PC-9 (cell line): ENCODE measurements around the gene XXYLT1. TPM values are rescaled to one million over a fixed set of nuclear protein-coding genes. Genes with fewer than 3 reads are reported as not detected.

Experiments used
- BruUV-seq: library from RNA; stranded (reverse); fragments of 400-500 nt; replicated peaks from 2 replicates; lab custom pipeline; 2021; lab: Mats Ljungman, UMichigan
- CTCF ChIA-PET: fragments of 300-600 bp; sonication (Branson Sonifier 250); formaldehyde crosslinking; loops from one replicate; lab custom pipeline; 2022; ENCODE audit warnings: antibody characterized with exemption; lab: Charles Lee
- POLR2A ChIA-PET: fragments of 300-600 bp; sonication (Branson Sonifier 250); formaldehyde crosslinking; loops from one replicate; lab custom pipeline; 2022; ENCODE audit warnings: antibody characterized with exemption; ENCODE audit not compliant: unreplicated experiment; lab: Charles Lee
- DNase-seq, 2 experiments: peaks; one replicate each; pipeline versions ENCODE4 v3.0.0 to v3.0.0-alpha.2; 2015 to 2022; ENCODE audit warnings: mixed read lengths in 1 of 2
- H2AFZ ChIP-seq: fragments of 200-600 bp; sonication (generic); 2 replicates; pipeline ENCODE4 v1.8.1; 2017; ENCODE audit warnings: antibody characterized with exemption
- H3F3A ChIP-seq: fragments of 200-600 bp; sonication (generic); 2 replicates; pipeline ENCODE4 v1.8.1; 2017; ENCODE audit warnings: antibody characterized with exemption, mild to moderate bottlenecking, low read depth; ENCODE audit not compliant: insufficient read depth
- H3K27ac ChIP-seq: fragments of 200-600 bp; sonication (generic); 2 replicates; pipeline ENCODE4 v1.6.1; 2016; ENCODE audit warnings: mixed run types
- H3K27me3 ChIP-seq: fragments of 200-600 bp; sonication (generic); 2 replicates; pipeline ENCODE4 v1.6.1; 2016; ENCODE audit warnings: low read depth, mixed run types; ENCODE audit not compliant: insufficient read depth
- H3K36me3 ChIP-seq: fragments of 200-600 bp; sonication (generic); 2 replicates; pipeline ENCODE4 v1.6.1; 2016; ENCODE audit warnings: low read depth, mixed run types
- H3K4me1 ChIP-seq: fragments of 200-600 bp; sonication (generic); replicated peaks from 2 replicates; pipeline ENCODE4 v1.6.1; 2016; ENCODE audit warnings: mixed run types; ENCODE audit not compliant: insufficient read depth
- H3K4me2 ChIP-seq: fragments of 200-600 bp; sonication (generic); 2 replicates; pipeline ENCODE4 v1.6.1; 2017; ENCODE audit warnings: mixed run types
- H3K4me3 ChIP-seq: fragments of 200-600 bp; sonication (generic); 2 replicates; pipeline ENCODE4 v1.6.1; 2016; ENCODE audit warnings: mixed run types
- H3K79me2 ChIP-seq: fragments of 200-600 bp; sonication (generic); 2 replicates; pipeline ENCODE4 v1.6.1; 2017; ENCODE audit warnings: low read depth, mixed run types
- H3K9me2 ChIP-seq: fragments of 200-600 bp; sonication (generic); 2 replicates; pipeline ENCODE4 v1.8.1; 2017; ENCODE audit warnings: mild to moderate bottlenecking; ENCODE audit not compliant: insufficient read depth
- H3K9me3 ChIP-seq: fragments of 200-600 bp; sonication (generic); 2 replicates; pipeline ENCODE4 v1.8.1; 2016; ENCODE audit warnings: low read depth; ENCODE audit not compliant: insufficient read depth
- H4K20me1 ChIP-seq: fragments of 200-600 bp; sonication (generic); 2 replicates; pipeline ENCODE4 v1.8.1; 2017; ENCODE audit not compliant: insufficient read depth
- EZH2 ChIP-seq: fragments of 200-600 bp; sonication (generic); IDR thresholded peaks from 2 replicates; pipeline ENCODE4 v1.8.0; 2017; ENCODE audit warnings: antibody characterized with exemption, low read depth
- intact Hi-C: fragments of 100-400 bp; cut with micrococcal nuclease; formaldehyde crosslinking; loops from one replicate; pipeline ENCODE4 v1.10.0; 2022; ENCODE audit not compliant: unreplicated experiment
- total RNA-seq: library from RNA; stranded (reverse); gene quantifications from 2 replicates; pipeline ENCODE4 v1.2.3, GENCODE V29; 2021
- TF ChIP-seq, protein P1 (sequence below): fragments of 200-600 bp; sonication (generic); conservative IDR thresholded peaks from 2 replicates; pipeline ENCODE4 v1.6.1; 2017; ENCODE audit warnings: mixed run types, antibody characterized with exemption, mild to moderate bottlenecking, moderate library complexity

The XXYLT1 gene
- total RNA-seq, 1 experiment from 2014 or later, result 13.3 TPM

- BruUV-seq, result no TSS peak
- intact Hi-C loops, result no loop called here
Observed at GRCh38 chr3:195075199-195075940, 195.6 kb downstream of the XXYLT1 start.

DNA sequence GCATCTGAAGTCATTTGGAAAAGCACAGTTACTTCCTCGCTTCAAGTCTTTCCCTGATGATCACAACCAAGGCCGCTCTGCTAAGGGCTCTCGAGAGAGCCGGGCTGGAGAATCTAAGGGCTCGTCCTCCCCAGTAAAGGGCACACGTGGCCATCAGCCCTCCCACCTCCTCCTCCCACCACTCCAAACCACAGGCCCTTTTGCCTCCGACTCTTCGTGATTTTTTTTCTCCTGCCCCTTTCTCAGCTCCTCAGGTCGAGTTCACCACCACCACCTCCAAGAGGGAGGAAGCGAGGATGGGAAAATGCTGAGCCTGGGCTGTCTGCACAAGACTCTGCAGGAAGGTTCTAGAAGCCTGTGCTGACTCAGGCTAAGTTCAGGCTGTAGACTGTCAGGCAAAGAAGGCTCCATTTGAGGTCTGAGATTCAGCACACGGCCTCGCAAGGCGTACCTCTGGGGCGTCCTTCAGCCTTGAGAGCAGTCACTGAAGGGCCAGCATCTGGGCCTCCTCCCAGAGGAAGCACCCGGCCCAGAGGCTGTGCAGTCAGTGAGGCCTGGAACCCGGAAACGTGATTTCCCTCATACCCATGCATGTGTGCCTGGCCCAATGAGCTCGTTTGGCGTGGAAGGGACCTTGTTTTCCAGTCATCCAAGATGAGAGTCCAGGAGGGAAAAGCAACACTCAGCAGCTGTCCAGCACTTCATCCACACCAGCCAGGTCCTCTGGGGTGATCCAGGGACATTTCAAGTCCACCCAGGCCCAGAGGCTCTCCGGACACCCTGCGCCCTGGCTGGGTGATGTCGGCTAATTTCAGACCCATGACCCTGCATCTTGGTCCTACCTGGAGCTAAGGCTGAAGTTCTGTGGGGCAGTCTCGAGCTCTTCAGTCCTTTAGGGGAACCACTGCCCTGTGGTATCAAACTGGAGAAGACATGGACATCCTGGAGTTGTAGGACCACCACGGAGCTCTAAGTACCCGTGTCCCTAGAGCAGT lies 196.8 kb downstream of the XXYLT1 start:
- Histone ChIP-seq H3K9me2 (no peaks in the 10 kb centered on the region), H3K4me1 (no peaks in the 10 kb centered on the region), H3K27ac (no peak overlapping the region), H3K36me3 (no peaks in the 10 kb centered on the region), H3K9me3 (no peaks in the 10 kb centered on the region), H3K4me2 (no peak overlapping the region), H3K4me3 (no peak overlapping the region), H3K27me3 (no peaks in the 10 kb centered on the region), H3K79me2 (no peaks in the 10 kb centered on the region), H4K20me1 (no peaks in the 10 kb centered on the region), H2AFZ (no peak overlapping the region), H3F3A (no peaks in the 10 kb centered on the region)
- CTCF ChIA-PET, result interaction anchor here (1.0 kb wide), 1 partner anchor 391 kb away, joined by 3 read pairs; no protein-coding TSS in a partner anchor
- DNase-seq, result no peak
- intact Hi-C loops, result no loop called here
- no TSS peak for BruUV-seq
- POLR2A ChIA-PET, result no interaction called here
- TF ChIP-seq EZH2, result no peak
- TF ChIP-seq, protein P1, sequence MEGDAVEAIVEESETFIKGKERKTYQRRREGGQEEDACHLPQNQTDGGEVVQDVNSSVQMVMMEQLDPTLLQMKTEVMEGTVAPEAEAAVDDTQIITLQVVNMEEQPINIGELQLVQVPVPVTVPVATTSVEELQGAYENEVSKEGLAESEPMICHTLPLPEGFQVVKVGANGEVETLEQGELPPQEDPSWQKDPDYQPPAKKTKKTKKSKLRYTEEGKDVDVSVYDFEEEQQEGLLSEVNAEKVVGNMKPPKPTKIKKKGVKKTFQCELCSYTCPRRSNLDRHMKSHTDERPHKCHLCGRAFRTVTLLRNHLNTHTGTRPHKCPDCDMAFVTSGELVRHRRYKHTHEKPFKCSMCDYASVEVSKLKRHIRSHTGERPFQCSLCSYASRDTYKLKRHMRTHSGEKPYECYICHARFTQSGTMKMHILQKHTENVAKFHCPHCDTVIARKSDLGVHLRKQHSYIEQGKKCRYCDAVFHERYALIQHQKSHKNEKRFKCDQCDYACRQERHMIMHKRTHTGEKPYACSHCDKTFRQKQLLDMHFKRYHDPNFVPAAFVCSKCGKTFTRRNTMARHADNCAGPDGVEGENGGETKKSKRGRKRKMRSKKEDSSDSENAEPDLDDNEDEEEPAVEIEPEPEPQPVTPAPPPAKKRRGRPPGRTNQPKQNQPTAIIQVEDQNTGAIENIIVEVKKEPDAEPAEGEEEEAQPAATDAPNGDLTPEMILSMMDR, result no peak

More at GRCh38 chr3:195075199-195075940, 195.6 kb downstream of the XXYLT1 start:
- Histone ChIP-seq H2AFZ (no peak overlapping the region), H4K20me1 (no peaks in the 10 kb centered on the region), H3F3A (no peaks in the 10 kb centered on the region), H3K79me2 (no peaks in the 10 kb centered on the region), H3K27ac (no peak overlapping the region), H3K4me1 (no peaks in the 10 kb centered on the region), H3K27me3 (no peaks in the 10 kb centered on the region), H3K4me3 (no peak overlapping the region), H3K4me2 (no peak overlapping the region), H3K36me3 (no peaks in the 10 kb centered on the region), H3K9me2 (no peaks in the 10 kb centered on the region), H3K9me3 (no peaks in the 10 kb centered on the region)
- no peak for DNase-seq
- TF ChIP-seq, protein P1, result no peak
- no peak for TF ChIP-seq EZH2
- ChIA-PET CTCF (interaction anchor here (1.0 kb wide), 1 partner anchor 392 kb away, joined by 3 read pairs; no protein-coding TSS in a partner anchor), POLR2A (no interaction called here)

GRCh38 chr3:195072916-195073564 lies 197.9 kb downstream of the XXYLT1 start:
- no TSS peak for BruUV-seq
- ChIA-PET POLR2A (no interaction called here), CTCF (no interaction called here)
- Histone ChIP-seq H3K36me3 (no peaks in the 10 kb centered on the region), H3K9me2 (no peaks in the 10 kb centered on the region), H4K20me1 (no peaks in the 10 kb centered on the region), H3K4me3 (no peak overlapping the region), H3K79me2 (no peaks in the 10 kb centered on the region), H3F3A (no peaks in the 10 kb centered on the region; the same call in 1 of the 2 replicates), H3K4me1 (no peaks in the 10 kb centered on the region), H3K9me3 (no peaks in the 10 kb centered on the region), H3K27me3 (no peaks in the 10 kb centered on the region), H3K4me2 (no peak overlapping the region), H2AFZ (no peak overlapping the region), H3K27ac (no peak overlapping the region)
- DNase-seq, result no peak
- TF ChIP-seq, protein P1, result no peak
- no peak for TF ChIP-seq EZH2
- intact Hi-C loops, result no loop called here
